Body of pancreas (tissue), 4 donors: Measurements from ENCODE around the gene EML3. TPM values are rescaled to one million over a fixed set of nuclear protein-coding genes. Genes with fewer than 3 reads are reported as not detected.
"Not testable (repeated sequence)": the region's sequence is repeated elsewhere in the genome, so short reads cannot be mapped to it uniquely, and the experiment has no call there.

ENCODE experiments used
- ATAC-seq: fragments of 150-250 bp; one replicate; pipeline ENCODE4 v1.9.1; 2016
- DNase-seq, 4 donors: peaks; one replicate each; pipeline ENCODE4 v3.0.0-alpha.2; 2019
- H3K27ac ChIP-seq, 4 donors: fragments of 200-600 bp; sonication (generic); 1 replicate in 3 of 4; 2 replicates in 1 of 4; pipeline versions ENCODE4 v1.5.1 to v1.6.1; 2016 to 2019; ENCODE audit warnings: mild to moderate bottlenecking in 1 of 4, mixed read lengths in 1 of 4, moderate library complexity in 1 of 4
- H3K27me3 ChIP-seq, 2 donors: fragments of 200-600 bp; sonication (generic); one replicate each; pipeline ENCODE4 v1.6.0; 2016; ENCODE audit warnings: mild to moderate bottlenecking in 1 of 2
- H3K36me3 ChIP-seq, 2 donors: fragments of 200-600 bp; sonication (generic); replicated peaks in 1 of 2; 2 replicates each; pipeline ENCODE4 v1.5.1; 2016; ENCODE audit warnings: low read depth in 2 of 2; ENCODE audit not compliant: insufficient read depth in 1 of 2
- H3K4me1 ChIP-seq: fragments of 200-600 bp; sonication (generic); one replicate; pipeline ENCODE4 v1.6.0; 2016
- H3K4me3 ChIP-seq, 2 donors: fragments of 200-600 bp; sonication (generic); 1 replicate in 1 of 2; 2 replicates in 1 of 2; pipeline ENCODE4 v1.5.1; 2016 to 2019
- H3K9me3 ChIP-seq, 3 donors: fragments of 200-600 bp; sonication (generic); 1 replicate in 2 of 3; 2 replicates in 1 of 3; pipeline ENCODE4 v1.5.1; 2016
- CTCF ChIP-seq, 7 experiments: fragments of 450-650 bp in 4 of 7; fragments of 200-600 bp in 3 of 7; sonication (generic) in 3 of 7; IDR thresholded peaks; one replicate each; pipeline ENCODE4 v1.5.1; 2016 to 2019; ENCODE audit warnings: antibody characterized with exemption in 7 of 7
- POLR2A ChIP-seq, 3 donors: fragments of 450-650 bp; IDR thresholded peaks; one replicate each; pipeline ENCODE4 v1.6.1; 2016; ENCODE audit warnings: antibody characterized with exemption in 3 of 3, mild to moderate bottlenecking in 2 of 3
- WGBS, 2 donors: methylation state at CpG; one replicate each; pipeline ENCODE4 v1.1.5; 2017; 5-methylcytosine and 5-hydroxymethylcytosine counted together
- intact Hi-C: fragments of 100-400 bp; cut with DNase I; formaldehyde crosslinking; loops from one replicate; pipeline ENCODE4 v1.15.1; 2023
- total RNA-seq, 2 donors: library from RNA; depleted of rRNA; stranded (reverse); fragments of >200 nt; gene quantifications; one replicate each; pipeline ENCODE4 v1.1.0, GENCODE V29; 2016

EML3 gene
- total RNA-seq, 2 donors from 2014 or later = 31.4 to 69.9 TPM

GRCh38 chr11:62569611-62570010 is 43.0 kb downstream of the EML3 start:
- H3K36me3 ChIP-seq = peaks cover 7 to 29% of the 10 kb centered on the region in 2 donors
- H3K27me3 ChIP-seq = no peaks in the 10 kb centered on the region
- no peaks in the 10 kb centered on the region for H3K9me3 ChIP-seq
- WGBS, 2 donors = 76 to 77% methylated on average over 1 of the region's 1 CpG
- no peak for ATAC-seq
- DNase-seq = no peak
- peaks cover 27% of the 10 kb centered on the region for H3K4me1 ChIP-seq
- H3K27ac ChIP-seq = no peak overlapping the region
- TF ChIP-seq CTCF (IDR thresholded peaks at IDR 0.05) (no peak), POLR2A (IDR thresholded peaks at IDR 0.05) (no peak)
- intact Hi-C loops = no loop called here
- H3K4me3 ChIP-seq = no peak overlapping the region

- ATAC-seq (no peak), DNase-seq (no peak)
- Histone ChIP-seq H3K4me1 (peaks cover 16% of the 10 kb centered on the region), H3K9me3 (no peaks in the 10 kb centered on the region), H3K27me3 (no peaks in the 10 kb centered on the region), H3K4me3 (no peak overlapping the region), H3K36me3 (peaks cover 7 to 32% of the 10 kb centered on the region in 2 donors), H3K27ac (no peak overlapping the region)
- whole genome bisulfite sequencing, 2 donors = 76 to 87% methylated on average over 8 of the region's 8 CpGs
- TF ChIP-seq CTCF (IDR thresholded peaks at IDR 0.05) = no peak
- TF ChIP-seq POLR2A (IDR thresholded peaks at IDR 0.05) = no peak
- intact Hi-C loops = no loop called here
These were observed 45.4 kb downstream of the EML3 start for GRCh38 chr11:62567018-62567633.

- Histone ChIP-seq H3K36me3 (peaks cover 7 to 30% of the 10 kb centered on the region in 2 donors), H3K4me1 (peaks cover 7% of the 10 kb centered on the region), H3K9me3 (no peaks in the 10 kb centered on the region), H3K27ac (no peak overlapping the region), H3K4me3 (no peak overlapping the region), H3K27me3 (no peaks in the 10 kb centered on the region)
- DNase-seq = no peak
- intact Hi-C loops = no loop called here
- no peak for ATAC-seq
- TF ChIP-seq POLR2A (IDR thresholded peaks at IDR 0.05) (no peak), CTCF (IDR thresholded peaks at IDR 0.05) (no peak)
- 89 to 93% methylated on average over 8 of the region's 8 CpGs for WGBS, 2 donors
These were observed 46.3 kb downstream of the EML3 start for GRCh38 chr11:62566247-62566646.

- intact Hi-C loops = no loop called here
- peaks cover 13% of the 10 kb centered on the region for H3K4me1 ChIP-seq
- H3K36me3 ChIP-seq = peaks cover 4 to 24% of the 10 kb centered on the region in 2 donors
- H3K27ac ChIP-seq = no peak overlapping the region
- H3K9me3 ChIP-seq = no peaks in the 10 kb centered on the region
- no peak for DNase-seq
- H3K4me3 ChIP-seq = no peak overlapping the region
- WGBS, 2 donors = 64 to 69% methylated on average over 5 of the region's 5 CpGs
- TF ChIP-seq CTCF (IDR thresholded peaks at IDR 0.05) (no peak), POLR2A (IDR thresholded peaks at IDR 0.05) (no peak)
- no peaks in the 10 kb centered on the region for H3K27me3 ChIP-seq
- no peak for ATAC-seq
These were observed 47.3 kb downstream of the EML3 start for GRCh38 chr11:62565100-62565802.

- intact Hi-C loops, H3K27ac ChIP-seq, H3K9me3 ChIP-seq, DNase-seq, H3K4me3 ChIP-seq, H3K27me3 ChIP-seq, ATAC-seq: not testable (repeated sequence)
- peaks cover 22% of the 10 kb centered on the region for H3K4me1 ChIP-seq
- 60% methylated on average over 3 of the region's 3 CpGs for WGBS, 2 donors
- H3K36me3 ChIP-seq = peaks cover 0 to 21% of the 10 kb centered on the region in 2 donors
These were observed 50.8 kb downstream of the EML3 start for GRCh38 chr11:62561677-62562230.
